WTC11 (cell line): ENCODE data around the gene KDELR3. TPM values are rescaled to one million over a fixed set of nuclear protein-coding genes. Genes with fewer than 3 reads are reported as not detected.

Source experiments
- ATAC-seq: fragments of 200-7000 bp; cut with Tn5 transposase; 2 replicates; pipeline ENCODE4 v1.10.0; 2021; ENCODE audit warnings: mild to moderate bottlenecking, moderate library complexity
- CTCF ChIA-PET: fragments of 300-600 bp; sonication (Branson Sonifier 250); formaldehyde crosslinking; loops from one replicate; lab custom pipeline; 2021; ENCODE audit warnings: antibody characterized with exemption; lab: Charles Lee
- POLR2A ChIA-PET: fragments of 350-600 bp; sonication (Branson Sonifier 250); formaldehyde crosslinking; loops from one replicate; lab custom pipeline; 2021; ENCODE audit warnings: antibody characterized with exemption; lab: Charles Lee
- DNase-seq: peaks from one replicate; pipeline ENCODE4 v3.0.0; 2021; ENCODE audit warnings: low spot score
- H3K27ac Mint-ChIP-seq: 2 replicates; pipeline ENCODE4 v1.8.0; 2021; ENCODE audit warnings: mixed read lengths
- H3K27me3 Mint-ChIP-seq: 2 replicates; pipeline ENCODE4 v1.8.0; 2021; ENCODE audit warnings: low read depth, mild to moderate bottlenecking, moderate library complexity, mixed read lengths
- H3K36me3 Mint-ChIP-seq: 2 replicates; pipeline ENCODE4 v1.8.0; 2021; ENCODE audit warnings: mixed read lengths
- H3K4me1 Mint-ChIP-seq: 2 replicates; pipeline ENCODE4 v1.8.0; 2022; ENCODE audit warnings: mixed read lengths
- H3K4me3 Mint-ChIP-seq: 2 replicates; pipeline ENCODE4 v1.8.0; 2021; ENCODE audit warnings: mild to moderate bottlenecking, moderate library complexity, mixed read lengths
- H3K9me3 Mint-ChIP-seq: 2 replicates; pipeline ENCODE4 v1.8.0; 2021; ENCODE audit warnings: mixed read lengths
- ATF6 ChIP-seq: sonication (generic); formaldehyde crosslinking; IDR thresholded peaks from 2 replicates; pipeline ENCODE4 v1.8.1; 2023; ENCODE audit warnings: mild to moderate bottlenecking, missing genetic modification reagents
- CREB1 ChIP-seq: sonication (generic); formaldehyde crosslinking; IDR thresholded peaks from 2 replicates; pipeline ENCODE4 v1.8.0; 2023; ENCODE audit warnings: mild to moderate bottlenecking, missing genetic modification reagents
- ESRRA ChIP-seq: sonication (generic); formaldehyde crosslinking; IDR thresholded peaks from 2 replicates; pipeline ENCODE4 v1.8.1; 2022; ENCODE audit warnings: mild to moderate bottlenecking, missing genetic modification reagents, borderline replicate concordance
- ETV6 ChIP-seq: sonication (generic); formaldehyde crosslinking; IDR thresholded peaks from 2 replicates; pipeline ENCODE4 v1.8.1; 2022; ENCODE audit warnings: mild to moderate bottlenecking, missing genetic modification reagents
- FOXK1 ChIP-seq: sonication (generic); formaldehyde crosslinking; IDR thresholded peaks from 2 replicates; pipeline ENCODE4 v1.8.0; 2022; ENCODE audit warnings: mild to moderate bottlenecking, moderate library complexity, missing genetic modification reagents
- GABPB1 ChIP-seq: sonication (generic); formaldehyde crosslinking; IDR thresholded peaks from 2 replicates; pipeline ENCODE4 v1.8.1; 2023; ENCODE audit warnings: mild to moderate bottlenecking, missing genetic modification reagents
- MAX ChIP-seq: sonication (generic); formaldehyde crosslinking; IDR thresholded peaks from 2 replicates; pipeline ENCODE4 v1.8.0; 2022; ENCODE audit warnings: mild to moderate bottlenecking, missing genetic modification reagents
- MYBL2 ChIP-seq: sonication (generic); formaldehyde crosslinking; IDR thresholded peaks from 2 replicates; pipeline ENCODE4 v1.8.1; 2023; ENCODE audit warnings: mild to moderate bottlenecking, moderate library complexity, missing genetic modification reagents
- NFYB ChIP-seq: sonication (generic); formaldehyde crosslinking; conservative IDR thresholded peaks from 2 replicates; pipeline ENCODE4 v1.8.0; 2022; ENCODE audit warnings: low read depth, missing genetic modification reagents
- PREB ChIP-seq: sonication (generic); formaldehyde crosslinking; IDR thresholded peaks from 2 replicates; pipeline ENCODE4 v1.8.1; 2022; ENCODE audit warnings: mild to moderate bottlenecking, missing genetic modification reagents, moderate library complexity, borderline replicate concordance
- SP1 ChIP-seq: sonication (generic); formaldehyde crosslinking; conservative IDR thresholded peaks from 2 replicates; pipeline ENCODE4 v1.8.1; 2022; ENCODE audit warnings: missing genetic modification reagents
- ZNF232 ChIP-seq: sonication (generic); formaldehyde crosslinking; IDR thresholded peaks from 2 replicates; pipeline ENCODE4 v1.8.0; 2022; ENCODE audit warnings: mild to moderate bottlenecking, missing genetic modification reagents
- ZNF317 ChIP-seq: sonication (generic); formaldehyde crosslinking; IDR thresholded peaks from 2 replicates; pipeline ENCODE4 v1.8.1; 2023; ENCODE audit warnings: low read depth, mild to moderate bottlenecking, moderate library complexity, missing genetic modification reagents, borderline replicate concordance
- ZNF396 ChIP-seq: fragments of 250-450 bp; sonication (Bioruptor Pico); IDR thresholded peaks from 2 replicates; pipeline ENCODE4 v1.8.0; 2021; ENCODE audit warnings: mild to moderate bottlenecking, moderate library complexity, borderline replicate concordance
- ZNF416 ChIP-seq: fragments of 250-450 bp; sonication (Bioruptor Pico); IDR thresholded peaks from 2 replicates; pipeline ENCODE4 v1.9.0; 2021; ENCODE audit warnings: mild to moderate bottlenecking, inconsistent platforms
- total RNA-seq: library from RNA; stranded (reverse); gene quantifications from 3 replicates; pipeline ENCODE4 v1.2.3, GENCODE V29; 2021
- TF ChIP-seq, protein P1 (sequence below): fragments of 250-450 bp; sonication (Bioruptor Pico); IDR thresholded peaks from 2 replicates; pipeline ENCODE4 v1.8.0; 2021; ENCODE audit warnings: mild to moderate bottlenecking
- TF ChIP-seq, protein P2 (sequence below): sonication (generic); formaldehyde crosslinking; IDR thresholded peaks from 2 replicates; pipeline ENCODE4 v1.8.1; 2023; ENCODE audit warnings: mild to moderate bottlenecking, missing genetic modification reagents, moderate library complexity
- TF ChIP-seq, protein P3 (sequence below): sonication (generic); formaldehyde crosslinking; IDR thresholded peaks from 2 replicates; pipeline ENCODE4 v1.8.1; 2023; ENCODE audit warnings: mild to moderate bottlenecking, missing genetic modification reagents
- TF ChIP-seq, protein P4 (sequence below): fragments of 250-450 bp; sonication (Bioruptor Pico); IDR thresholded peaks from 2 replicates; pipeline ENCODE4 v1.9.0; 2021; ENCODE audit warnings: moderate library complexity, mild to moderate bottlenecking, inconsistent platforms, borderline replicate concordance

KDELR3 gene
- total RNA-seq, 1 experiment from 2014 or later = 5.7 TPM

- TF ChIP-seq MAX (CRISPR knock-in tag) (peak; percentile 53; the same call in 1 of the 2 replicates), ZNF232 (CRISPR knock-in tag) (0 out of 2 replicates have a peak, but pooled peaks have one; percentile 45), ZNF416 (CRISPR knock-in tag) (0 out of 2 replicates have a peak, but pooled peaks have one; percentile 26), ESRRA (CRISPR knock-in tag) (0 out of 2 replicates have a peak, but pooled peaks have one; percentile 60)
- TF ChIP-seq, all 79 proteins: peak for 13
These were observed 38.4 kb downstream of the KDELR3 start, which contains the start of gene DDX17 (continued) for GRCh38 chr22:38506118-38506962.

DNA sequence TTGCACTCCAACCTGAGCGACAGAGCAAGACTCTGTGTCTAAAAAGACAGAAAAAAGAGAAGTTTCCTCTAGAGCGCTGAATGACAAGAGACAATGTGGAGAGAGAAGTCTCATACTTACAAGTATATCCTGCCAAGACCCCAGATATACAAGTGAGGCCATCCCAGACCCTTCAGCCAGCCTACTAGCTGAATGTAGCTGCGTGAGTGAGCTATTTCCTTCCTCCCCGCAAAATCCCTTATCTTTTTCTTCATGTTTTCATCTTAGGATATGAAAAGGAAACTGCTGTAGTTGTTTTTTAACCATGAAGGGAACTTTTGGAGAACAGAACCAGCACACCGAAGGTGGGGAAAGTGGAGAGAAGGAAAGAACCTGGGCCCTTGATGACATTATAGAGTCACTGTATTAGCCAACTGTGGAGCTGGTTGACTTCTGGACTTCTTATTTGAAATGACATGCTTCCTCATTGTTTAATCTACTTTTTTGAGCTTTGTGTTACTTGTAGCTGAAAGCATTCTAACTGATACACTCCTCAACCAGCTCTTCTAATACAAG, 42.6 kb downstream of the KDELR3 start:
- Mint-ChIP-seq H3K9me3 (no peaks in the 10 kb centered on the region), H3K4me3 (no peak overlapping the region), H3K36me3 (peaks cover 2% of the 10 kb centered on the region), H3K27me3 (no peaks in the 10 kb centered on the region), H3K4me1 (peaks cover 38% of the 10 kb centered on the region), H3K27ac (no peak overlapping the region)
- DNase-seq = no peak
- POLR2A ChIA-PET = no interaction called here
- CTCF ChIA-PET = no interaction called here
- ATAC-seq = no peak
- TF ChIP-seq, protein P1, sequence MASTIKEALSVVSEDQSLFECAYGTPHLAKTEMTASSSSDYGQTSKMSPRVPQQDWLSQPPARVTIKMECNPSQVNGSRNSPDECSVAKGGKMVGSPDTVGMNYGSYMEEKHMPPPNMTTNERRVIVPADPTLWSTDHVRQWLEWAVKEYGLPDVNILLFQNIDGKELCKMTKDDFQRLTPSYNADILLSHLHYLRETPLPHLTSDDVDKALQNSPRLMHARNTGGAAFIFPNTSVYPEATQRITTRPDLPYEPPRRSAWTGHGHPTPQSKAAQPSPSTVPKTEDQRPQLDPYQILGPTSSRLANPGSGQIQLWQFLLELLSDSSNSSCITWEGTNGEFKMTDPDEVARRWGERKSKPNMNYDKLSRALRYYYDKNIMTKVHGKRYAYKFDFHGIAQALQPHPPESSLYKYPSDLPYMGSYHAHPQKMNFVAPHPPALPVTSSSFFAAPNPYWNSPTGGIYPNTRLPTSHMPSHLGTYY = no peak
- TF ChIP-seq MYBL2 = no peak
- no peak for TF ChIP-seq ATF6 (CRISPR knock-in tag)
- TF ChIP-seq, protein P2, sequence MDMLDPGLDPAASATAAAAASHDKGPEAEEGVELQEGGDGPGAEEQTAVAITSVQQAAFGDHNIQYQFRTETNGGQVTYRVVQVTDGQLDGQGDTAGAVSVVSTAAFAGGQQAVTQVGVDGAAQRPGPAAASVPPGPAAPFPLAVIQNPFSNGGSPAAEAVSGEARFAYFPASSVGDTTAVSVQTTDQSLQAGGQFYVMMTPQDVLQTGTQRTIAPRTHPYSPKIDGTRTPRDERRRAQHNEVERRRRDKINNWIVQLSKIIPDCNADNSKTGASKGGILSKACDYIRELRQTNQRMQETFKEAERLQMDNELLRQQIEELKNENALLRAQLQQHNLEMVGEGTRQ = no peak
- TF ChIP-seq ZNF396 (CRISPR knock-in tag) = no peak
- TF ChIP-seq ZNF317 = no peak

DNA sequence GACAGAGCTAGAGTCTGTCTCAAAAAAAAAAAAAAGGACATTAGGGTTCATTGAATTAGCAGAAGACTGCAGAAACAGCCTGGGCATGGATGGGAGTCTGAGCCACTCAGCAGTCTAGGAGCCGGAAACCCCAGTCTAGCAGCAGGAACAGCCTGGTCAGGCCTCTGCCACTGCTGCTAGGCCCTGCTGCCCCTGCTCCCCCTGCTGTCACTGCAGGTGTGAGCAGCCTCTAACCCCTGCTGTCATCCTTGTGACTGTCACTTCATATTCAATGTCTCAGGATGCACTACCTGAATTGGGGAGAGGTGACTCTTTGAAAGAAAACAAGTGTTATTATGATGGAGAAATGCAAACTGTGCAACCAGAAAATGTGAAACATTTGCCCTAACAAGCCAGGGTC, 45.2 kb downstream of the KDELR3 start:
- TF ChIP-seq PREB (no peak), MAX (CRISPR knock-in tag) (no peak), GABPB1 (CRISPR knock-in tag) (no peak), CREB1 (CRISPR knock-in tag) (no peak), SP1 (CRISPR knock-in tag) (0 out of 2 replicates have a peak, but pooled peaks have one; percentile 17), FOXK1 (CRISPR knock-in tag) (0 out of 2 replicates have a peak, but pooled peaks have one; percentile 61), NFYB (no peak), ETV6 (no peak)
- TF ChIP-seq, protein P3, sequence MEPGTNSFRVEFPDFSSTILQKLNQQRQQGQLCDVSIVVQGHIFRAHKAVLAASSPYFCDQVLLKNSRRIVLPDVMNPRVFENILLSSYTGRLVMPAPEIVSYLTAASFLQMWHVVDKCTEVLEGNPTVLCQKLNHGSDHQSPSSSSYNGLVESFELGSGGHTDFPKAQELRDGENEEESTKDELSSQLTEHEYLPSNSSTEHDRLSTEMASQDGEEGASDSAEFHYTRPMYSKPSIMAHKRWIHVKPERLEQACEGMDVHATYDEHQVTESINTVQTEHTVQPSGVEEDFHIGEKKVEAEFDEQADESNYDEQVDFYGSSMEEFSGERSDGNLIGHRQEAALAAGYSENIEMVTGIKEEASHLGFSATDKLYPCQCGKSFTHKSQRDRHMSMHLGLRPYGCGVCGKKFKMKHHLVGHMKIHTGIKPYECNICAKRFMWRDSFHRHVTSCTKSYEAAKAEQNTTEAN (CRISPR knock-in tag) = 0 out of 2 replicates have a peak, but pooled peaks have one; percentile 35
- TF ChIP-seq, protein P4, sequence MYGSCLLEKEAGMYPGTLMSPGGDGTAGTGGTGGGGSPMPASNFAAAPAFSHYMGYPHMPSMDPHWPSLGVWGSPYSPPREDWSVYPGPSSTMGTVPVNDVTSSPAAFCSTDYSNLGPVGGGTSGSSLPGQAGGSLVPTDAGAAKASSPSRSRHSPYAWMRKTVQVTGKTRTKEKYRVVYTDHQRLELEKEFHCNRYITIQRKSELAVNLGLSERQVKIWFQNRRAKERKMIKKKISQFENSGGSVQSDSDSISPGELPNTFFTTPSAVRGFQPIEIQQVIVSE (CRISPR knock-in tag) = no peak
- Mint-ChIP-seq H3K27me3 (no peaks in the 10 kb centered on the region), H3K36me3 (no peaks in the 10 kb centered on the region), H3K4me3 (no peak overlapping the region), H3K4me1 (peaks cover 40% of the 10 kb centered on the region), H3K27ac (peak overlapping the region; percentile 47), H3K9me3 (no peaks in the 10 kb centered on the region)
- ChIA-PET CTCF (interaction anchor here (0.7 to 1.0 kb wide), 2 partner anchors 9 to 100 kb away, joined by 3 read pairs; no protein-coding TSS in a partner anchor), POLR2A (interaction anchor here (0.7 kb wide), 1 partner anchor 175 kb away, joined by 5 read pairs; no protein-coding TSS in a partner anchor)
- peak; percentile 63 for DNase-seq
- ATAC-seq = peak; percentile 93
